ENCODE results near the gene EDRF1.
"Not testable (repeated sequence)": the region's sequence is repeated elsewhere in the genome, so short reads cannot be mapped to it uniquely, and the experiment has no call there.

Gene EDRF1

GRCh38 chr10:125709553-125710474 lies 9.7 kb upstream of the EDRF1 start:
- no peak overlapping the region for H3K4me2 ChIP-seq (ENCODE audit: low read depth, low read length)
- no peak overlapping the region for H3K9ac ChIP-seq (ENCODE audit: low read length)
- H3K4me1 ChIP-seq (ENCODE audit: low read length) = no peaks in the 10 kb centered on the region
- DNase-seq = no peak
- H3K27ac ChIP-seq (ENCODE audit: low read length) = no peak overlapping the region
- no peaks in the 10 kb centered on the region for H3K9me3 ChIP-seq (replicated peaks; ENCODE audit: insufficient read depth, low read length)
- no peaks in the 10 kb centered on the region for H3K79me2 ChIP-seq (ENCODE audit: low read length)
- H3K4me3 ChIP-seq (ENCODE audit: low read length) = no peak overlapping the region
- TF ChIP-seq EZH2phosphoT487 (IDR thresholded peaks at IDR 0.05; ENCODE audit: low read length) (no peak), EZH2 (optimal IDR thresholded peaks at IDR 0.05; ENCODE audit: low read depth, low read length) (no peak), CTCF (IDR thresholded peaks at IDR 0.05; ENCODE audit: low read length) (no peak)
- no peaks in the 10 kb centered on the region for H3K27me3 ChIP-seq (replicated peaks; ENCODE audit: insufficient read depth, low read length)
- no peaks in the 10 kb centered on the region for H3K36me3 ChIP-seq (replicated peaks; ENCODE audit: insufficient read depth, low read length)
- no peaks in the 10 kb centered on the region for H3F3A ChIP-seq (ENCODE audit: insufficient read depth, low read length)
- no peaks in the 10 kb centered on the region for H4K20me1 ChIP-seq (ENCODE audit: insufficient read depth, low read length)
- H2AFZ ChIP-seq (ENCODE audit: low read length) = no peak overlapping the region
- no peaks in the 10 kb centered on the region for H3K9me2 ChIP-seq (replicated peaks; ENCODE audit: insufficient read depth, low read length)

- no peaks in the 10 kb centered on the region for H3K36me3 ChIP-seq (replicated peaks; ENCODE audit: insufficient read depth, low read length)
- H3K27ac ChIP-seq (ENCODE audit: low read length) = no peak overlapping the region
- H3K27me3 ChIP-seq (replicated peaks; ENCODE audit: insufficient read depth, low read length) = no peaks in the 10 kb centered on the region
- H3K9me2 ChIP-seq (replicated peaks; ENCODE audit: insufficient read depth, low read length) = no peaks in the 10 kb centered on the region
- no peak for DNase-seq
- H3K79me2 ChIP-seq (ENCODE audit: low read length) = no peaks in the 10 kb centered on the region
- no peak overlapping the region for H3K4me3 ChIP-seq (ENCODE audit: low read length)
- no peaks in the 10 kb centered on the region for H4K20me1 ChIP-seq (ENCODE audit: insufficient read depth, low read length)
- no peak overlapping the region for H3K9ac ChIP-seq (ENCODE audit: low read length)
- no peak overlapping the region for H2AFZ ChIP-seq (ENCODE audit: low read length)
- H3K4me2 ChIP-seq (ENCODE audit: low read depth, low read length) = no peak overlapping the region
- no peaks in the 10 kb centered on the region for H3K9me3 ChIP-seq (replicated peaks; ENCODE audit: insufficient read depth, low read length)
- H3F3A ChIP-seq (ENCODE audit: insufficient read depth, low read length) = no peaks in the 10 kb centered on the region
- no peaks in the 10 kb centered on the region for H3K4me1 ChIP-seq (ENCODE audit: low read length)
- no peak for TF ChIP-seq EZH2 (optimal IDR thresholded peaks at IDR 0.05; ENCODE audit: low read depth, low read length)
Measured at GRCh38 chr10:125711110-125711750, 8.3 kb upstream of the EDRF1 start.

GRCh38 chr10:125714728-125715127 lies 4.8 kb upstream of the EDRF1 start:
- H3K9ac ChIP-seq (ENCODE audit: low read length); H2AFZ ChIP-seq (ENCODE audit: low read length); H3K9me2 ChIP-seq (replicated peaks; ENCODE audit: insufficient read depth, low read length); H3K36me3 ChIP-seq (replicated peaks; ENCODE audit: insufficient read depth, low read length); H3F3A ChIP-seq (ENCODE audit: insufficient read depth, low read length); H3K4me2 ChIP-seq (ENCODE audit: low read depth, low read length); H3K4me3 ChIP-seq (ENCODE audit: low read length); H3K27ac ChIP-seq (ENCODE audit: low read length); H3K9me3 ChIP-seq (replicated peaks; ENCODE audit: insufficient read depth, low read length); H3K4me1 ChIP-seq (ENCODE audit: low read length); H3K79me2 ChIP-seq (ENCODE audit: low read length); DNase-seq; H3K27me3 ChIP-seq (replicated peaks; ENCODE audit: insufficient read depth, low read length); H4K20me1 ChIP-seq (ENCODE audit: insufficient read depth, low read length): not testable (repeated sequence)

- TF ChIP-seq CTCF (IDR thresholded peaks at IDR 0.05; ENCODE audit: low read length) = no peak
- no peak for TF ChIP-seq EZH2phosphoT487 (IDR thresholded peaks at IDR 0.05; ENCODE audit: low read length)
- no peak for TF ChIP-seq EZH2 (optimal IDR thresholded peaks at IDR 0.05; ENCODE audit: low read depth, low read length)
- DNase-seq = peak; percentile 21
- Histone ChIP-seq H4K20me1 (ENCODE audit: insufficient read depth, low read length) (no peaks in the 10 kb centered on the region), H3K9me3 (replicated peaks; ENCODE audit: insufficient read depth, low read length) (no peaks in the 10 kb centered on the region), H3K79me2 (ENCODE audit: low read length) (peaks cover 55% of the 10 kb centered on the region), H3K9me2 (replicated peaks; ENCODE audit: insufficient read depth, low read length) (no peaks in the 10 kb centered on the region), H3K4me1 (ENCODE audit: low read length) (peaks cover 15% of the 10 kb centered on the region), H3K9ac (ENCODE audit: low read length) (peak overlapping the region; percentile 94), H3K4me3 (ENCODE audit: low read length) (peak overlapping the region; percentile 97), H2AFZ (ENCODE audit: low read length) (peak overlapping the region; percentile 64), H3K4me2 (ENCODE audit: low read depth, low read length) (peak overlapping the region; percentile 83; the same call in 1 of the 2 replicates), H3F3A (ENCODE audit: insufficient read depth, low read length) (peaks cover 17% of the 10 kb centered on the region), H3K27me3 (replicated peaks; ENCODE audit: insufficient read depth, low read length) (no peaks in the 10 kb centered on the region), H3K27ac (ENCODE audit: low read length) (peak overlapping the region; percentile 75; the same call in 1 of the 2 replicates), H3K36me3 (replicated peaks; ENCODE audit: insufficient read depth, low read length) (peaks cover 22% of the 10 kb centered on the region)
Measured at GRCh38 chr10:125720002-125720382, 483 bp downstream of the EDRF1 start.
